BJ (cell line): ENCODE measurements around the gene RASGRP3. TPM values are rescaled to one million over a fixed set of nuclear protein-coding genes. Genes with fewer than 3 reads are reported as not detected.

Experiments
- CTCF ChIA-PET: fragments of 350-600 bp; formaldehyde crosslinking; extraction: SDS; loops from one replicate; lab custom pipeline; 2021; ENCODE audit warnings: antibody characterized with exemption, inconsistent platforms; lab: Yijun Ruan, JAX
- POLR2A ChIA-PET: fragments of 300-600 bp; sonication (Branson Sonifier 250); formaldehyde crosslinking; extraction: SDS; loops from one replicate; lab custom pipeline; 2021; ENCODE audit warnings: antibody characterized with exemption; lab: Charles Lee
- DNase-seq: peaks from one replicate; pipeline ENCODE4 v3.0.0-alpha.2; 2011; ENCODE audit warnings: low read depth
- H3K27me3 ChIP-seq: 2 replicates; pipeline ENCODE4 v1.6.0; 2011; ENCODE audit warnings: low read length; ENCODE audit not compliant: control insufficient read depth, insufficient read depth
- H3K36me3 ChIP-seq: 2 replicates; pipeline ENCODE4 v1.5.1; 2011; ENCODE audit warnings: low read length; ENCODE audit not compliant: control insufficient read depth, insufficient read depth
- H3K4me3 ChIP-seq: 2 replicates; pipeline ENCODE4 v1.5.1; 2011; ENCODE audit warnings: low read depth, mild to moderate bottlenecking, control low read depth, low read length
- CTCF ChIP-seq: IDR thresholded peaks from 2 replicates; pipeline ENCODE4 v1.5.1; 2011; ENCODE audit warnings: low read depth, mild to moderate bottlenecking, control low read depth, inconsistent platforms, low read length, moderate library complexity; ENCODE audit not compliant: insufficient read depth
- polyA plus RNA-seq: library from polyadenylated mRNA; depleted of rRNA; stranded (reverse); fragments of >200 nt; gene quantifications from 2 replicates; pipeline ENCODE4 v1.2.3, GENCODE V29; 2011

RASGRP3 gene
- polyA plus RNA-seq, 1 experiment: 2.6 TPM

DNA sequence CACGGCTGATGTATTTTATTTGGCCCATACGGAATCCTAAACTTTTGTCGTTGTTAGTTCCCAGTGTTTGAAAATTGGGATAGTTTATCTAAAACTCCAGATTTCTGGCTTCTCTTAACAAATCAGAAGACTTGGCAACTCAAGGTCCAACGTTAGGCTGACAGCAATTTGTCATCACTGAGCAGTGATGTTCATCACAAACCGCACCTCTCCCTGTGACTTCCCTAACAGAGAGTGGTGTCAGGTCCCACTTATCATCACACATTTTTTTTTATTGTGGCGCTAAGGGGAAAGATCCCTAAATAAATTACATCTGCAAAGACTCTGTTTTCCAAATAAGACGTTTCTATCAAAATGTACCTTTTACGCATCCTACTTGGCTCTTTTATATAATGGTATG, 55.7 kb downstream of the RASGRP3 start:
- CTCF ChIA-PET: interaction anchor here (1.1 kb wide), 1 partner anchor 56 kb away, joined by 3 read pairs; no protein-coding TSS in a partner anchor

GRCh38 chr2:33532966-33533365, 56.5 kb downstream of the RASGRP3 start:
- ChIA-PET CTCF (interaction anchor here (1.1 kb wide), 1 partner anchor 57 kb away, joined by 3 read pairs; no protein-coding TSS in a partner anchor), POLR2A (no interaction called here)
- no peaks in the 10 kb centered on the region for H3K27me3 ChIP-seq
- H3K4me3 ChIP-seq: no peak overlapping the region
- no peak for DNase-seq
- no peaks in the 10 kb centered on the region for H3K36me3 ChIP-seq
- TF ChIP-seq CTCF: no peak

More for the DNA sequence above, 55.7 kb downstream of the RASGRP3 start:
- no peaks in the 10 kb centered on the region for H3K36me3 ChIP-seq
- DNase-seq: no peak
- no peak overlapping the region for H3K4me3 ChIP-seq
- POLR2A ChIA-PET: no interaction called here
- H3K27me3 ChIP-seq: no peaks in the 10 kb centered on the region
- no peak for TF ChIP-seq CTCF

GRCh38 chr2:33535421-33535820, 59.0 kb downstream of the RASGRP3 start:
- H3K27me3 ChIP-seq: no peaks in the 10 kb centered on the region
- POLR2A ChIA-PET: no interaction called here
- no peak for DNase-seq
- no peaks in the 10 kb centered on the region for H3K36me3 ChIP-seq
- CTCF ChIA-PET: interaction anchor here (1.0 kb wide), 1 partner anchor 13 kb away, joined by 3 read pairs; no protein-coding TSS in a partner anchor
- no peak for TF ChIP-seq CTCF
- no peak overlapping the region for H3K4me3 ChIP-seq

DNA sequence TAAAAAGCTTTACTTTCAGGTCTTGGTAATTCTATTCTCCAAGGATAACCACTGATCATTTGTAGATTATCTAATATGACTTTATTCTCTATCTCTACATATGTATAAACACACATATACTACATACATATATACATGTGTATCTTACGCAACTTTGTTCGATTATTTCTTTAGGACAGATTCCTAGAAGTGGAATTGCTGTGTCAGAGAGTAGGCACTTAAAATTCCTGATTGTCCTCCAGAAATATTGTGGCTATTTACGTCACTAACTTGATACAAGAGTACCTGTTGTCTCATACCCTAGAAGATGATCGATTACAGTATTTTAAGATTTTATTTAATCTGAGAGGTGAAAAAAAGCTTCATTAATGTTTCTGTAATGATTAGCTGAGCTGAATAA, 64.8 kb downstream of the RASGRP3 start:
- H3K36me3 ChIP-seq: no peaks in the 10 kb centered on the region
- no peaks in the 10 kb centered on the region for H3K27me3 ChIP-seq
- POLR2A ChIA-PET: interaction anchor here (0.7 kb wide), 1 partner anchor 274 kb away, joined by 4 read pairs; no protein-coding TSS in a partner anchor
- CTCF ChIA-PET: interaction anchor here (0.6 kb wide), 1 partner anchor 65 kb away, joined by 3 read pairs; no protein-coding TSS in a partner anchor
- H3K4me3 ChIP-seq: no peak overlapping the region
- DNase-seq: no peak
- no peak for TF ChIP-seq CTCF

GRCh38 chr2:33550206-33550605, 73.8 kb downstream of the RASGRP3 start:
- no peaks in the 10 kb centered on the region for H3K36me3 ChIP-seq
- no peak for DNase-seq
- CTCF ChIA-PET: no interaction called here
- H3K4me3 ChIP-seq: no peak overlapping the region
- no peaks in the 10 kb centered on the region; the same call in 1 of the 2 replicates for H3K27me3 ChIP-seq
- no peak for TF ChIP-seq CTCF
- POLR2A ChIA-PET: no interaction called here
